Measurements from ENCODE around the gene SPDYE9.
"Not testable (repeated sequence)": the region's sequence is repeated elsewhere in the genome, so short reads cannot be mapped to it uniquely, and the experiment has no call there.

SPDYE9 gene
- total RNA-seq = 0 reads per million in 4 experiments

- DNase-seq = not testable (repeated sequence)
These were observed at the start of gene SPDYE9 for GRCh38 chr7:73085938-73086337. TSS of gene SPDYE9 (minus strand) at chr7:73086038. CDS start at chr7:73084238, 1,800 bp downstream.

- DNase-seq = not testable (repeated sequence)
These were observed 49.0 kb upstream of the SPDYE9 start for GRCh38 chr7:73134866-73135265.

- DNase-seq = not testable (repeated sequence)
These were observed 46.9 kb upstream of the SPDYE9 start for GRCh38 chr7:73132651-73133217.

- DNase-seq = not testable (repeated sequence)
These were observed 44.8 kb upstream of the SPDYE9 start for GRCh38 chr7:73130612-73131011.

- not testable (repeated sequence) for DNase-seq
These were observed 38.3 kb upstream of the SPDYE9 start for GRCh38 chr7:73124126-73124525.

- DNase-seq = not testable (repeated sequence)
These were observed 37.1 kb upstream of the SPDYE9 start for GRCh38 chr7:73122778-73123447.

- DNase-seq = not testable (repeated sequence)
These were observed 32.3 kb upstream of the SPDYE9 start for GRCh38 chr7:73118155-73118554.

GRCh38 chr7:73057811-73058210 lies 28.0 kb downstream of the SPDYE9 start, which contains the start of gene SPDYE11:
TSS of gene SPDYE11 (minus strand) at chr7:73057911. CDS start at chr7:73056111, 1,800 bp downstream.
- DNase-seq = not testable (repeated sequence)

- DNase-seq = not testable (repeated sequence)
These were observed 56.2 kb downstream of the SPDYE9 start, which contains the start of gene SPDYE8 for GRCh38 chr7:73029666-73030065. TSS of gene SPDYE8 (minus strand) at chr7:73029766. CDS start at chr7:73027966, 1,800 bp downstream.

Data from effector CD8-positive, alpha-beta T cell (primary cell).